ENCODE measurements around the gene CPN1.
"Not testable (repeated sequence)": the region's sequence is repeated elsewhere in the genome, so short reads cannot be mapped to it uniquely, and the experiment has no call there.

CPN1 gene

DNA sequence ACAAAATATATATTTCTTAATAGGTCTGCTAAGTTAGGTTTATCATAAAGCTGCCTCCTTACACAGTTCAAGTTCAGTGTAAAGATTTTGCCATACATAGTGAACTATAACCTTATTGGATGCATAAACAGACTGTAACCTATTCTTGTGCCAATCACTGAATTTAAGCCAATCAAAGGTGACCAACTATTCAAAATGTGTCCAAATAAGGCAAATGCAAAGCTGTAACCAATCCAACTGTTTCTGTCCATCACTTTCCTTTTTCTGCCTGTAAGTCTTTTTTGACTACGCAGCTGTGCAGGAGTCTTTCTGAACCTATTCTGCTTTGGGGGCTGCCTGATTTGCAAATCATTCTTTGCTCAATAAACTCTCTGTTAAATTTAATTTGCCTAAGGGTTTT, 60.3 kb downstream of the CPN1 start:
- no peak overlapping the region for H3K27ac ChIP-seq (ENCODE audit: low read depth, low read length)

DNA sequence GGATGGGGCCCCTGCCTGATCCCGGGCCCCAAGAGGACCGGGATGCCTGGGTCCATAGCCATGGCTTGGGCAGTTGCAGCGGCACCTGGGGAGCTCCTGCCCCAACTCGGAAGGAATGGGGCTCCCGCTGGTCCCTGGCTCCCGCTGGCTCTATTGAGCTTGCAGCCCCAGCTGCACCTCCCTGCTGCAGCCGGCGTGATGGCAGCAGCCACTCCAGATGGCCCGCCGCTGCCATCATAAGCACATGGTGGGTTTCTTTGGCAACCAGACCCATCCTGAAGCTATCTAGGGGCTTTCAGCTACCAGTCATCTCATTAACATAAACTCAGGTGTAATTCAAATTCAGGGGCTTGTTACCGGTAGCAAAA, 60.8 kb downstream of the CPN1 start:
- no peaks in the 10 kb centered on the region for H3K27me3 ChIP-seq (ENCODE audit: insufficient read depth, low read length)
- no peaks in the 10 kb centered on the region for H3K9me3 ChIP-seq (ENCODE audit: insufficient read depth, low read depth, low read length)
- H3K27ac ChIP-seq (ENCODE audit: low read depth, low read length), result no peak overlapping the region
- H3K9ac ChIP-seq (ENCODE audit: low read depth, low read length), result no peak overlapping the region
- no peak overlapping the region for H3K4me3 ChIP-seq (ENCODE audit: low read length)
- 86% methylated on average over 11 of the region's 11 CpGs for WGBS
- H3K36me3 ChIP-seq (ENCODE audit: insufficient read depth, low read length), result no peaks in the 10 kb centered on the region
- H3K4me1 ChIP-seq (ENCODE audit: insufficient read depth, low read length), result peaks cover 6% of the 10 kb centered on the region; the same call in 1 of the 2 replicates

More for the DNA sequence above, 60.3 kb downstream of the CPN1 start:
- Histone ChIP-seq H3K4me3 (ENCODE audit: low read length) (no peak overlapping the region), H3K27me3 (ENCODE audit: insufficient read depth, low read length) (no peaks in the 10 kb centered on the region), H3K36me3 (ENCODE audit: insufficient read depth, low read length) (no peaks in the 10 kb centered on the region), H3K9ac (ENCODE audit: low read depth, low read length) (no peak overlapping the region), H3K9me3 (ENCODE audit: insufficient read depth, low read depth, low read length) (no peaks in the 10 kb centered on the region), H3K4me1 (ENCODE audit: insufficient read depth, low read length) (peaks cover 6% of the 10 kb centered on the region; the same call in 1 of the 2 replicates)
- WGBS, result 97% methylated on average over 1 of the region's 1 CpG

DNA sequence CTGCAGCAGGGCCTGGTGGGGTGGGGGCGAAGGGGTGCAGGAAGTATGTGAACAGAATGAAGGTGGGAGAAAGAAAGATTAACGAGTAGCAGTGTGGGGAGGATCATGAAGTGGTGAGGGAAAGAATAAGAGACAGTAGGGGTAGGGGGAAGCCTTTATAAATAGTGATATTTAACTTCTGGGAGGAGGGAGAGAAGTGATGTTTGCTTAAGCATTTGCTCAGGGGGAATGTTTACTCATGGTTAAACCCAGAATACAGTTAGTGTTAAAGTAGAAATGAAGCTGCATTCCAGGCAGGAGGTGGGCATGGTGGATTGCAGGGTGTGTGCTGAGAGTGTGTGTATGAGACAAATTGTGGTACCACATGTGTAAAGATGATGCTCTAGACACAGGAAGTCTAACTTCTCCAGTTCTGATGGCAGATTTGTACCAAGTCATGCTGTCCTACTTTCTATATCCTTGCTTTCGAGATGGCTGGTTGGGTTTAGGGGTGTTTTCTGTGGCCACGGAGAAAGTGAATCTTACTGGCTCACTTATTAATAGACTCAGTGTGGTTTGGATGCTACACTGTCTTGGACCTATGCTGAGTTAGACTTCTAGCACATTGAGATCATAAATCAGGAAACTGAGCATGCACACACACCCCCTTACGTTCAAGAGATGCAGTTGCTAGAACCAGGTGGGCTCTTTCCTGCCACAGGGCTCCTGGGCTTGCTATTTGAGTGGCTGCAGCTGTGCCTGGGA, 61.4 kb downstream of the CPN1 start:
- Histone ChIP-seq H3K9me3 (ENCODE audit: insufficient read depth, low read depth, low read length) (no peaks in the 10 kb centered on the region), H3K27ac (ENCODE audit: low read depth, low read length) (no peak overlapping the region), H3K36me3 (ENCODE audit: insufficient read depth, low read length) (no peaks in the 10 kb centered on the region), H3K9ac (ENCODE audit: low read depth, low read length) (no peak overlapping the region), H3K4me3 (ENCODE audit: low read length) (no peak overlapping the region), H3K27me3 (ENCODE audit: insufficient read depth, low read length) (no peaks in the 10 kb centered on the region), H3K4me1 (ENCODE audit: insufficient read depth, low read length) (peaks cover 6% of the 10 kb centered on the region; the same call in 1 of the 2 replicates)
- WGBS, result 79% methylated on average over 5 of the region's 5 CpGs

DNA sequence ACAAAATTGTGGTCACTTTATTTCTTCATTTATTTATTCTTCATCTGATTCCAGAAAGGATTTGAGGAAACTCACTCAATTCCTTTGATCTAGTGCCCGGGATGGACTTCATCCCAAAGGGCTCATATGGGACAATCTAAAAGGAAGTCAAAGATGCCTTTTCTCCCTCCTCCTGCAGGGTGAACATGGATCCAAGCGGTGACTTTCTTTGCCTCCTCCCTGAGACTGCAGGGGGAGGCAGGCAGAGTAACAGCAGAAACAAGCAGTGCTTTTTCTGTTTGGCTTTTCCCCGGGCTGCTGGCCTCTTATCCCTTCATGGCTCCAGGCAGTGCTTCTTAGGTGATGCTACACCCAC, 61.9 kb downstream of the CPN1 start:
- no peaks in the 10 kb centered on the region for H3K27me3 ChIP-seq (ENCODE audit: insufficient read depth, low read length)
- no peak overlapping the region for H3K27ac ChIP-seq (ENCODE audit: low read depth, low read length)
- 37% methylated on average over 3 of the region's 3 CpGs for WGBS
- H3K9ac ChIP-seq (ENCODE audit: low read depth, low read length), result no peak overlapping the region
- H3K4me3 ChIP-seq (ENCODE audit: low read length), result no peak overlapping the region
- no peaks in the 10 kb centered on the region for H3K9me3 ChIP-seq (ENCODE audit: insufficient read depth, low read depth, low read length)
- H3K4me1 ChIP-seq (ENCODE audit: insufficient read depth, low read length), result peaks cover 6% of the 10 kb centered on the region; the same call in 1 of the 2 replicates
- no peaks in the 10 kb centered on the region for H3K36me3 ChIP-seq (ENCODE audit: insufficient read depth, low read length)

DNA sequence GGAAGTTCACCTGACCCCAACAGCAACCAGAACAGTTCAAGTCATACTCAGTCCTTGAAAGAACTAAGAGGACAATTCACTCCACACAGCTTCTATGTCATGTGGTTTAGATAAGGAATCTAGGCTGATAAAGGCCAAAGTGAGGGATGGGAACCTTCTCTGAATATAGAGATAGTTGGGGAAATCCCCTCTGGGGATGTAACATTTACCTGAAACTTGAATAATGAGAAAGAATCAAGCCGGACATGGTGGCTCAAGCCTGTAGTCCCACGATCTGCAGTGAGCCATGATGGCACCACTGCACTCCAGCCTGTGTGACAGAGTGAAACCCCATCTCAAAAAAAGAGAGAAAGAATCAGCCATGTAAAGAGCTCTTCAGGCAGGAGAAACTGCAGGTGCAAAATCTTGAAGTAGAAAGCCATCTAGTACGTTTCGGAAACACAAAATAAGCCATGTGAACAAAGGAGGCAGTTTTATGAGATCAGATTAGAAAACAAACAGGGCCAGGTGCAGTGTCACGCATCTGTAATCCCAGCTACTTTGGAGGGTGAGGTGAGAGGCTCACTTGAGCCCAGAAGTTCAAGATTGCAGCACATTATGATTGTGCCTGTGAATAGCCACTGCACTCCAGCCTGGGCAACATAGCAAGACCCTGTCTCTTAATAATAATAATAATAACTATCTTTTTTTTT, 67.5 kb downstream of the CPN1 start:
- Histone ChIP-seq H3K9me3 (ENCODE audit: insufficient read depth, low read depth, low read length) (no peaks in the 10 kb centered on the region), H3K36me3 (ENCODE audit: insufficient read depth, low read length) (no peaks in the 10 kb centered on the region), H3K27ac (ENCODE audit: low read depth, low read length) (no peak overlapping the region), H3K4me1 (ENCODE audit: insufficient read depth, low read length) (no peaks in the 10 kb centered on the region), H3K4me3 (ENCODE audit: low read length) (no peak overlapping the region), H3K27me3 (ENCODE audit: insufficient read depth, low read length) (peaks cover 9% of the 10 kb centered on the region; the same call in 1 of the 2 replicates), H3K9ac (ENCODE audit: low read depth, low read length) (no peak overlapping the region)
- 87% methylated on average over 5 of the region's 5 CpGs for WGBS

DNA sequence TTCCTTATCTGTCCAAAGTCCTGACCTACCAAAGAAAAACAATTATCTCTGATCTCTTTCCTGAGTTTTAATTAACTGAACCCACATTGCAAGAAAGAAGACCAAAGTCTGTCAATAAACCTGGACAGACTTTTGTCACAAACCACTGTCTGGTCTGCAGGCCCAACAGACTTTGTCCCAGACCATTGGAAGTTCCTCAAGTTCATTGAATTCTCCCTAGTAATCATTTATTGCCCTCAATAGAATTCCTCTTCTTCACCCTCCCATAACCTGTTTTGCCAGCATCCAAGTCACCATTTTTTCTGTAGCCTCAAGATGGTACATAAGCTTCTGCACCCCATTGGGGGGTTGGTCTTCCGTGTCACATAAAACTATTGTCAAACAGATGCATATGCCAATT, 68.0 kb downstream of the CPN1 start:
- no peak overlapping the region for H3K9ac ChIP-seq (ENCODE audit: low read depth, low read length)
- H3K4me3 ChIP-seq (ENCODE audit: low read length), result no peak overlapping the region
- 94% methylated on average over 1 of the region's 1 CpG for WGBS
- no peaks in the 10 kb centered on the region; the same call in 1 of the 2 replicates for H3K4me1 ChIP-seq (ENCODE audit: insufficient read depth, low read length)
- H3K27me3 ChIP-seq (ENCODE audit: insufficient read depth, low read length), result peaks cover 12% of the 10 kb centered on the region
- no peaks in the 10 kb centered on the region for H3K36me3 ChIP-seq (ENCODE audit: insufficient read depth, low read length)
- no peaks in the 10 kb centered on the region for H3K9me3 ChIP-seq (ENCODE audit: insufficient read depth, low read depth, low read length)
- H3K27ac ChIP-seq (ENCODE audit: low read depth, low read length), result no peak overlapping the region

DNA sequence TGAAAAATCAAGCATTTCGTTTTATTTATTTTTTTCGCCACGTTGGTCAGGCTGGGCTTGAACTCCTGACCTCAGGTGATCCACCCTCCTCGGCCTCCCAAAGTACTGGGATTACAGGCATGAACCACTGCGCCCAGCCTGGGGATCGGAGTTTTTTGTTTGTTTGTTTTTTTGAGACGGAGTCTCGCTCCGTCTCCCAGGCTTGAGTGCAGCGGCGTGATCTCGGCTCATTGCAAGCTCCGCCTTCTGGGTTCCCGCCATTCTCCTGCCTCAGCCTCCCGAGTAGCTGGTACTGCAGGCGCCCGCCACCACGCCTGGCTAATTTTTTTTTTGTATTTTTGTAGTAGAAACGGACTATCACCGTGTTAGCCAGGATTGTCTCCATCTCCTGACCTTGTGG, 69.8 kb downstream of the CPN1 start:
- not testable (repeated sequence) for H3K27ac ChIP-seq (ENCODE audit: low read depth, low read length); H3K36me3 ChIP-seq (ENCODE audit: insufficient read depth, low read length); H3K9me3 ChIP-seq (ENCODE audit: insufficient read depth, low read depth, low read length); H3K9ac ChIP-seq (ENCODE audit: low read depth, low read length); H3K4me3 ChIP-seq (ENCODE audit: low read length); H3K4me1 ChIP-seq (ENCODE audit: insufficient read depth, low read length)
- H3K27me3 ChIP-seq (ENCODE audit: insufficient read depth, low read length), result peaks cover 12% of the 10 kb centered on the region
- 93% methylated on average over 20 of the region's 20 CpGs for WGBS

DNA sequence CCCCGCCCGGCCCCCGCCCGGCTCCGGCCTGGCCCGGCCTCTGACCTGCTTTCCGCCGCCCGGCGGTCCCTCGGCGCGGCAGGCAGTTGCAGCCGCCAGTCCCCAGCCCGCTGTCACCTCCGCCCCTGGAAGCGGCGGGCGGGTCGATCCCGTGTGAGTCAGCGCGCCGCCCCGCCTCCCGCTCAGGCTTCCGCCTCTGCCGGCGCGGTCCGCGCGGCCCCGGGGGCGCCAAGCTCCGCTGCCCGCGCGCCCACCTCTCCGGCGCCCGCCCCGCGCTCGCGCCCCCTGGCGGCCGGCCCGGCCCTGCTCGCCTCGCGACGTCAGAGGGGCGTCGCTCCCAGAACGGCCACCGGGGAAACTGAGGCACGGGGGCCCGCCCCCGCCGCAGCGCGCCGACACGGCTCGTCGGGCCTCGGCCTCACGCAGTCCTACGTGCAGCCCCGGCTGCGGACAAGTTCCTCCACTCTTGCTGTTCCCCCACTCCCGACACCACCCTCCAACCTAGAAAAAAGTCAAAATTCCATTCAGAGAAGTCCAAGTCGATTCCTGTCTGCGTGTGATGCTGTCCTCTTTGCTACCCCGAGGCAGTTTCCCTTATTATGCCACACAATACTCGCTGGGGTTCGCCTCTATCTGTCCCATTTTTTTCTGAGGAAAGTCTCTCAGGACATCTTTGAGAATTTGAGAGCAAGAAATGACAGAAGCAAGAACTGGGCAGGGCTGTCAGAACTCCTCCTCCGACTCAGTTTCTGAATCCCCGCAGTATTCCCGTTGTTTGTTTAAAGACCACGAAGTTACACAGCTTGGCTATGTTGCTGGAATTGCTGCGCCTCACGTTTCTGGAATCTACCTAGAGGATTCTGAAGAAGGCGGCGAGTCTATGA, 71.6 kb downstream of the CPN1 start, which contains the start of gene DNMBP:
TSS of gene DNMBP (minus strand) at position 155 of the 884 bp plus-strand sequence. CDS start 37,823 bp downstream, outside the sequence.
- peaks cover 12% of the 10 kb centered on the region for H3K4me1 ChIP-seq (ENCODE audit: insufficient read depth, low read length)
- H3K9me3 ChIP-seq (ENCODE audit: insufficient read depth, low read depth, low read length), result no peaks in the 10 kb centered on the region
- peaks cover 12% of the 10 kb centered on the region for H3K27me3 ChIP-seq (ENCODE audit: insufficient read depth, low read length)
- 6% methylated on average over 86 of the region's 86 CpGs for WGBS
- peak within 1 kb of the TSS; percentile 77 for H3K4me3 ChIP-seq (ENCODE audit: low read length)
- peak within 1 kb of the TSS; percentile 67; the same call in 1 of the 2 replicates for H3K9ac ChIP-seq (ENCODE audit: low read depth, low read length)
- no peaks in the 10 kb centered on the region for H3K36me3 ChIP-seq (ENCODE audit: insufficient read depth, low read length)
- no peak within 1 kb of the TSS for H3K27ac ChIP-seq (ENCODE audit: low read depth, low read length)

DNA sequence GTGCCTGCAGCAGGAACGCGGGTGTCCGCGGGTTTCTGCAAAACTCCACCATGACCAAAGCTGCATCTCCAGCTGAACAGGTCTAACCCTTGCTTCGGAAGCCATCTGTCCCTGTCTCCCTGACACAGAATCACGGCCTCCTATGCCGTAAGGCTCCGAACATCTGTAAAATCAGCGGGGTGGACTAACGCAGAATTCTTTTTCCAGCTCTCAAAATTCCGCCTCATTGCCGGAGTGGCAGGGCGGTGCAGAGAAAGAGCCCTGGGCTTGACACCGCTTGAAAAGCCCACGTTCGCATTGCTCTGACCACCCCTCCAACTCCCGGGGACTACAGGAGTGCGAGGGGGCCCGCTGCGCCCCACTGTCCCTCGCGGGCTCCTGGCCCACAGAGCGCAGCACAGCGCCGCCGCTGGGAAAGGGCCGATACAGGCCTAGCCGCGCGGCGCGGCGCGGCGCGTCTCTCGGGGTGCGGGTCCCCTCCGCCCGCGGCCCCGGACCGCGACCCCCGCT, 72.3 kb downstream of the CPN1 start:
- Histone ChIP-seq H3K27ac (ENCODE audit: low read depth, low read length) (no peak overlapping the region), H3K4me1 (ENCODE audit: insufficient read depth, low read length) (peaks cover 12% of the 10 kb centered on the region), H3K4me3 (ENCODE audit: low read length) (peak overlapping the region; percentile 77), H3K9ac (ENCODE audit: low read depth, low read length) (peak overlapping the region; percentile 67; the same call in 1 of the 2 replicates), H3K36me3 (ENCODE audit: insufficient read depth, low read length) (no peaks in the 10 kb centered on the region), H3K27me3 (ENCODE audit: insufficient read depth, low read length) (peaks cover 12% of the 10 kb centered on the region), H3K9me3 (ENCODE audit: insufficient read depth, low read depth, low read length) (no peaks in the 10 kb centered on the region)
- under 1% methylated on average over 45 of the region's 45 CpGs for WGBS

DNA sequence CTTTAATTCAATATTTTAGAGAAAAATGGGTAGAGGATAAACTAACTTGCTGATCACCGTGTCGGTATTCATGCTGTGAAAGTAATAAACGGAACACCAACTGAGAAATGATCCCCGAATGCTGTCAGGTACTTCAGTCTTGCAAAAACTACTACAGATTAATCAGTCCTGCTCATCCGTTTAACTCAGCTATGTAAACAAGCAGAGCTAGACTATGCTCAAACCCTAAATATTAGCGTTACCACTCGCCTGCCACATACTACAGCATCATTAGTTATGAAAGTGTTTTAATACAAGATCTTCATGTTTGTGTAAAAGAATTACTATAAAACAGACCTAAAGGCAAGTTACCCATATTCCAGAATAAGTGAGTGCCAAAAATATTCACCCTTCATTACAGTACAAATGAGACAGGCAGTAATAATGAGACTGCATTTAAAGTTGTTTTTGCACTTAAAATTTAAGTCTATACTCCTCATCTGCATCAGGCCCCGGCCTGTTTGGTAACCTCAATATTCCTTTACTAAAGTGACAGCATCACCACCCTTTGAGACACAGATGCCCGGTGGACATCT, 72.9 kb downstream of the CPN1 start:
- Histone ChIP-seq H3K36me3 (ENCODE audit: insufficient read depth, low read length) (no peaks in the 10 kb centered on the region), H3K4me3 (ENCODE audit: low read length) (peak overlapping the region; percentile 77), H3K4me1 (ENCODE audit: insufficient read depth, low read length) (peaks cover 12% of the 10 kb centered on the region), H3K27me3 (ENCODE audit: insufficient read depth, low read length) (peaks cover 12% of the 10 kb centered on the region), H3K9ac (ENCODE audit: low read depth, low read length) (peak overlapping the region; percentile 67; the same call in 1 of the 2 replicates), H3K27ac (ENCODE audit: low read depth, low read length) (no peak overlapping the region), H3K9me3 (ENCODE audit: insufficient read depth, low read depth, low read length) (no peaks in the 10 kb centered on the region)
- WGBS, result 20% methylated on average over 9 of the region's 9 CpGs

All from HUES64 (cell line).